HG02885 (cell line): ENCODE data around the gene AGMAT.

ENCODE experiments used
- ATAC-seq: cut with Tn5 transposase; IDR thresholded peaks from one replicate; pipeline ENCODE4 v1.9.1; 2021; ENCODE audit warnings: mild to moderate bottlenecking; ENCODE audit not compliant: unreplicated experiment, poor library complexity

AGMAT gene

GRCh38 chr1:15525050-15526020, 59.5 kb downstream of the AGMAT start:
- peak; percentile 55 for ATAC-seq

GRCh38 chr1:15524283-15525049, 60.4 kb downstream of the AGMAT start:
- peak; percentile 46 for ATAC-seq

GRCh38 chr1:15524021-15524282, 60.9 kb downstream of the AGMAT start, which contains the start of gene CASP9:
CASP9 (minus strand) TSS chr1:15524215; CDS start chr1:15524200, 15 bp downstream.
- ATAC-seq = no peak

GRCh38 chr1:15523104-15524020, 61.5 kb downstream of the AGMAT start:
- ATAC-seq = no peak

- no peak for ATAC-seq
Observed at GRCh38 chr1:15522551-15522950, 62.3 kb downstream of the AGMAT start.
